ENCODE data around the gene VEPH1. TPM values are rescaled to one million over a fixed set of nuclear protein-coding genes. Genes with fewer than 3 reads are reported as not detected.

The VEPH1 gene
- total and polyA plus RNA-seq, 2 donors (not counting 1 experiment from before 2014, with no cell fraction given): not detected

GRCh38 chr3:157394411-157394810 is 108.8 kb downstream of the VEPH1 start:
- Histone ChIP-seq H3K36me3 (replicated peaks in 1 of 2; ENCODE audit: control extremely low read depth in 1 of 2, control insufficient read depth in 1 of 2, extremely low read depth in 1 of 2, insufficient read depth in 2 of 2, low read length in 1 of 2) (no peaks in the 10 kb centered on the region), H3K4me1 (ENCODE audit: control insufficient read depth in 2 of 2, insufficient read depth in 2 of 2, low read length in 2 of 2) (no peaks in the 10 kb centered on the region), H2AFZ (ENCODE audit: insufficient read depth, low read depth, low read length, poor library complexity, severe bottlenecking) (no peak overlapping the region), H3K27ac (ENCODE audit: low read length in 2 of 2) (no peak overlapping the region), H4K20me1 (ENCODE audit: control insufficient read depth, insufficient read depth, low read length, poor library complexity, severe bottlenecking) (no peaks in the 10 kb centered on the region), H3K27me3 (replicated peaks in 1 of 4; ENCODE audit: control extremely low read depth in 1 of 4, control insufficient read depth in 3 of 4, insufficient read depth in 4 of 4, low read length in 3 of 4) (no peaks in the 10 kb centered on the region), H3K4me2 (replicated peaks; ENCODE audit: low read depth, low read length, poor library complexity, severe bottlenecking) (no peak overlapping the region), H3K4me3 (ENCODE audit: control extremely low read depth in 1 of 5, extremely low read depth in 1 of 5, insufficient read depth in 1 of 5, low read depth in 2 of 5, low read length in 4 of 5) (no peak overlapping the region), H3K79me2 (ENCODE audit: control insufficient read depth, insufficient read depth, low read length) (no peaks in the 10 kb centered on the region), H3K9me3 (ENCODE audit: control extremely low read depth in 1 of 3, control insufficient read depth in 2 of 3, insufficient read depth in 1 of 3, low read length in 2 of 3) (peaks cover 0 to 7% (median 1%) of the 10 kb centered on the region in 3 donors), H3K9ac (ENCODE audit: low read length) (no peak overlapping the region)
- Mint-ChIP-seq H3K9me3 (ENCODE audit: insufficient read depth) (peaks cover 10% of the 10 kb centered on the region), H3K27ac (no peak overlapping the region), H3K4me1 (no peaks in the 10 kb centered on the region), H3K4me3 (no peak overlapping the region), H3K27me3 (peaks cover 4% of the 10 kb centered on the region)
- WGBS (ENCODE audit: insufficient coverage): 88% methylated on average over 1 of the region's 1 CpG
- intact Hi-C loops (cut with micrococcal nuclease): no loop called here
- DNase-seq: no peak
- ATAC-seq (ENCODE audit: low read depth): no peak
- TF ChIP-seq EZH2 (IDR thresholded peaks at IDR 0.05; ENCODE audit: borderline replicate concordance, insufficient read depth, low read depth, low read length, poor library complexity, severe bottlenecking): no peak
- no peak for TF ChIP-seq CTCF (IDR thresholded peaks at IDR 0.05)
- POLR2A ChIA-PET: no interaction called here
- CTCF ChIA-PET: interaction anchor here (1.0 kb wide), 1 partner anchor 10 kb away, joined by 3 read pairs; no protein-coding TSS in a partner anchor

- ATAC-seq (ENCODE audit: low read depth): no peak
- no peaks in the 10 kb centered on the region for H3K79me2 ChIP-seq (ENCODE audit: control insufficient read depth, insufficient read depth, low read length)
Measured at GRCh38 chr3:157393113-157393512, 110.1 kb downstream of the VEPH1 start.

More at GRCh38 chr3:157393113-157393512, 110.1 kb downstream of the VEPH1 start:
- Mint-ChIP-seq H3K4me3 (no peak overlapping the region), H3K27ac (no peak overlapping the region), H3K9me3 (ENCODE audit: insufficient read depth) (peaks cover 10% of the 10 kb centered on the region), H3K4me1 (no peaks in the 10 kb centered on the region), H3K27me3 (peaks cover 4% of the 10 kb centered on the region)
- H3K4me1 ChIP-seq (ENCODE audit: control insufficient read depth in 2 of 2, insufficient read depth in 2 of 2, low read length in 2 of 2): no peaks in the 10 kb centered on the region
- DNase-seq: no peak
- ChIA-PET CTCF (no interaction called here), POLR2A (no interaction called here)
- intact Hi-C loops (cut with micrococcal nuclease): no loop called here
- no peak overlapping the region for H3K9ac ChIP-seq (ENCODE audit: low read length)
- H3K9me3 ChIP-seq (ENCODE audit: control extremely low read depth in 1 of 3, control insufficient read depth in 2 of 3, insufficient read depth in 1 of 3, low read length in 2 of 3): peaks cover 0 to 7% (median 1%) of the 10 kb centered on the region in 3 donors
- H3K36me3 ChIP-seq (replicated peaks in 1 of 2; ENCODE audit: control extremely low read depth in 1 of 2, control insufficient read depth in 1 of 2, extremely low read depth in 1 of 2, insufficient read depth in 2 of 2, low read length in 1 of 2): no peaks in the 10 kb centered on the region
- H4K20me1 ChIP-seq (ENCODE audit: control insufficient read depth, insufficient read depth, low read length, poor library complexity, severe bottlenecking): no peaks in the 10 kb centered on the region
- H3K27ac ChIP-seq (ENCODE audit: low read length in 2 of 2): no peak overlapping the region
- no peak overlapping the region for H2AFZ ChIP-seq (ENCODE audit: insufficient read depth, low read depth, low read length, poor library complexity, severe bottlenecking)
- H3K4me2 ChIP-seq (replicated peaks; ENCODE audit: low read depth, low read length, poor library complexity, severe bottlenecking): no peak overlapping the region
- H3K27me3 ChIP-seq (replicated peaks in 1 of 4; ENCODE audit: control extremely low read depth in 1 of 4, control insufficient read depth in 3 of 4, insufficient read depth in 4 of 4, low read length in 3 of 4): no peaks in the 10 kb centered on the region
- no peak for TF ChIP-seq EZH2 (IDR thresholded peaks at IDR 0.05; ENCODE audit: borderline replicate concordance, insufficient read depth, low read depth, low read length, poor library complexity, severe bottlenecking)
- no peak for TF ChIP-seq CTCF (IDR thresholded peaks at IDR 0.05)
- no peak overlapping the region for H3K4me3 ChIP-seq (ENCODE audit: control extremely low read depth in 1 of 5, extremely low read depth in 1 of 5, insufficient read depth in 1 of 5, low read depth in 2 of 5, low read length in 4 of 5)

Data from B cell (primary cell).